ACC112 (cell line): ENCODE measurements around the gene ROBO1.
"Not testable (repeated sequence)": the region's sequence is repeated elsewhere in the genome, so short reads cannot be mapped to it uniquely, and the experiment has no call there.

Source experiments
- H2AFZ ChIP-seq: fragments of 200-600 bp; sonication (generic); one replicate; pipeline ENCODE4 v1.6.0; 2017; ENCODE audit warnings: antibody characterized with exemption, low read length; ENCODE audit not compliant: unreplicated experiment
- H3K27ac ChIP-seq: fragments of 200-600 bp; sonication (generic); 2 replicates; pipeline ENCODE4 v1.5.1; 2014; ENCODE audit warnings: low read depth, mild to moderate bottlenecking, antibody characterized with exemption, low read length, moderate library complexity
- H3K27me3 ChIP-seq: fragments of 200-600 bp; sonication (generic); 2 replicates; pipeline ENCODE4 v1.6.1; 2014; ENCODE audit warnings: mild to moderate bottlenecking, antibody characterized with exemption, low read length, moderate library complexity, mixed read lengths; ENCODE audit not compliant: insufficient read depth
- H3K36me3 ChIP-seq: fragments of 200-600 bp; sonication (generic); 2 replicates; pipeline ENCODE4 v1.6.1; 2016; ENCODE audit warnings: mild to moderate bottlenecking, antibody characterized with exemption, low read length, moderate library complexity, mixed read lengths; ENCODE audit not compliant: insufficient read depth
- H3K4me1 ChIP-seq: fragments of 200-600 bp; sonication (generic); one replicate; pipeline ENCODE4 v1.6.1; 2016; ENCODE audit warnings: low read length, mixed read lengths; ENCODE audit not compliant: insufficient read depth, unreplicated experiment, control insufficient read depth
- H3K4me3 ChIP-seq: fragments of 200-600 bp; sonication (generic); 2 replicates; pipeline ENCODE4 v1.5.1; 2014; ENCODE audit warnings: mild to moderate bottlenecking, low read depth, low read length
- H3K79me2 ChIP-seq: fragments of 200-600 bp; sonication (generic); one replicate; pipeline ENCODE4 v1.6.0; 2016; ENCODE audit warnings: low read length; ENCODE audit not compliant: control insufficient read depth, unreplicated experiment, insufficient read depth

Gene ROBO1

GRCh38 chr3:78762121-78762520 lies 1005.7 kb downstream of the ROBO1 start:
- no peak overlapping the region for H2AFZ ChIP-seq
- no peaks in the 10 kb centered on the region for H3K4me1 ChIP-seq
- no peaks in the 10 kb centered on the region for H3K36me3 ChIP-seq
- no peak overlapping the region for H3K27ac ChIP-seq
- no peak overlapping the region for H3K4me3 ChIP-seq
- H3K79me2 ChIP-seq = no peaks in the 10 kb centered on the region
- no peaks in the 10 kb centered on the region for H3K27me3 ChIP-seq

- no peak overlapping the region for H3K4me3 ChIP-seq
These were observed 1006.7 kb downstream of the ROBO1 start for GRCh38 chr3:78761126-78761525.

GRCh38 chr3:78757731-78758130 lies 1010.1 kb downstream of the ROBO1 start:
- Histone ChIP-seq H3K36me3 (no peaks in the 10 kb centered on the region), H3K4me3 (no peak overlapping the region), H2AFZ (no peak overlapping the region), H3K27me3 (no peaks in the 10 kb centered on the region), H3K27ac (no peak overlapping the region), H3K4me1 (peaks cover 11% of the 10 kb centered on the region), H3K79me2 (no peaks in the 10 kb centered on the region)

More at GRCh38 chr3:78761126-78761525, 1006.7 kb downstream of the ROBO1 start:
- no peaks in the 10 kb centered on the region for H3K4me1 ChIP-seq
- H2AFZ ChIP-seq = no peak overlapping the region
- no peaks in the 10 kb centered on the region for H3K36me3 ChIP-seq
- H3K79me2 ChIP-seq = no peaks in the 10 kb centered on the region
- H3K27ac ChIP-seq = no peak overlapping the region
- H3K27me3 ChIP-seq = no peaks in the 10 kb centered on the region

- H3K27ac ChIP-seq = no peak overlapping the region
- no peaks in the 10 kb centered on the region for H3K27me3 ChIP-seq
- peaks cover 23% of the 10 kb centered on the region for H3K4me1 ChIP-seq
- no peak overlapping the region for H2AFZ ChIP-seq
- H3K79me2 ChIP-seq = no peaks in the 10 kb centered on the region
- no peaks in the 10 kb centered on the region for H3K36me3 ChIP-seq
- H3K4me3 ChIP-seq = no peak overlapping the region
These were observed 1013.6 kb downstream of the ROBO1 start for GRCh38 chr3:78754066-78754743.

- H3K36me3 ChIP-seq = no peaks in the 10 kb centered on the region
- peak overlapping the region; percentile 14; the same call in 1 of the 2 replicates for H3K27ac ChIP-seq
- H3K4me1 ChIP-seq = peaks cover 23% of the 10 kb centered on the region
- no peaks in the 10 kb centered on the region for H3K79me2 ChIP-seq
- H3K4me3 ChIP-seq = no peak overlapping the region
- H2AFZ ChIP-seq = no peak overlapping the region
- no peaks in the 10 kb centered on the region for H3K27me3 ChIP-seq
These were observed 1016.5 kb downstream of the ROBO1 start for GRCh38 chr3:78751266-78751665.

- not testable (repeated sequence) for H2AFZ ChIP-seq, H3K36me3 ChIP-seq, H3K79me2 ChIP-seq, H3K27me3 ChIP-seq, H3K4me3 ChIP-seq, H3K27ac ChIP-seq
- H3K4me1 ChIP-seq = peaks cover 23% of the 10 kb centered on the region
These were observed 1017.5 kb downstream of the ROBO1 start for GRCh38 chr3:78750291-78750690.

- no peak overlapping the region for H3K4me3 ChIP-seq
- H3K4me1 ChIP-seq = peaks cover 14% of the 10 kb centered on the region
- H3K27me3 ChIP-seq = no peaks in the 10 kb centered on the region
- no peak overlapping the region for H3K27ac ChIP-seq
- H2AFZ ChIP-seq = no peak overlapping the region
- peaks cover 9% of the 10 kb centered on the region; the same call in 1 of the 2 replicates for H3K36me3 ChIP-seq
- no peaks in the 10 kb centered on the region for H3K79me2 ChIP-seq
These were observed 1018.7 kb downstream of the ROBO1 start for GRCh38 chr3:78749056-78749455.

- Histone ChIP-seq H3K27ac (no peak overlapping the region), H3K4me1 (no peaks in the 10 kb centered on the region), H3K36me3 (peaks cover 18% of the 10 kb centered on the region), H3K27me3 (no peaks in the 10 kb centered on the region), H3K79me2 (no peaks in the 10 kb centered on the region), H2AFZ (no peak overlapping the region), H3K4me3 (no peak overlapping the region)
These were observed 1022.0 kb downstream of the ROBO1 start for GRCh38 chr3:78745847-78746246.

GRCh38 chr3:78742491-78742890 lies 1025.3 kb downstream of the ROBO1 start:
- H3K27ac ChIP-seq = no peak overlapping the region
- H2AFZ ChIP-seq = no peak overlapping the region
- H3K79me2 ChIP-seq = no peaks in the 10 kb centered on the region
- no peaks in the 10 kb centered on the region for H3K27me3 ChIP-seq
- peaks cover 15% of the 10 kb centered on the region for H3K4me1 ChIP-seq
- no peak overlapping the region for H3K4me3 ChIP-seq
- peaks cover 18% of the 10 kb centered on the region for H3K36me3 ChIP-seq

GRCh38 chr3:78742041-78742440 lies 1025.8 kb downstream of the ROBO1 start:
- Histone ChIP-seq H3K4me1 (peaks cover 20% of the 10 kb centered on the region), H3K4me3 (no peak overlapping the region), H3K27me3 (no peaks in the 10 kb centered on the region), H2AFZ (no peak overlapping the region), H3K27ac (no peak overlapping the region), H3K79me2 (no peaks in the 10 kb centered on the region), H3K36me3 (peaks cover 18% of the 10 kb centered on the region)

GRCh38 chr3:78741066-78741645 lies 1026.6 kb downstream of the ROBO1 start:
- Histone ChIP-seq H3K4me1 (peaks cover 26% of the 10 kb centered on the region), H2AFZ (no peak overlapping the region)

More at GRCh38 chr3:78741066-78741645, 1026.6 kb downstream of the ROBO1 start:
- Histone ChIP-seq H3K79me2 (no peaks in the 10 kb centered on the region), H3K27me3 (no peaks in the 10 kb centered on the region), H3K27ac (no peak overlapping the region), H3K4me3 (no peak overlapping the region), H3K36me3 (peaks cover 18% of the 10 kb centered on the region)
